Heart right ventricle (tissue), 16 donors: ENCODE measurements around the gene FCMR. TPM values are rescaled to one million over a fixed set of nuclear protein-coding genes. Genes with fewer than 3 reads are reported as not detected.
"Not testable (repeated sequence)": the region's sequence is repeated elsewhere in the genome, so short reads cannot be mapped to it uniquely, and the experiment has no call there.

Experiments used
- ATAC-seq, 8 donors: fragments of 200-7000 bp; cut with Tn5 transposase; one replicate each; pipeline ENCODE4 v1.9.1; 2020; ENCODE audit warnings: mild to moderate bottlenecking in 8 of 8, moderate library complexity in 8 of 8, moderate number of reproducible peaks in 1 of 8
- DNase-seq, 2 donors: peaks; one replicate each; pipeline ENCODE4 v3.0.0-alpha.2; 2020
- H3K27ac ChIP-seq, 10 donors: fragments of 200-600 bp; sonication (generic) in 2 of 10; one replicate each; pipeline versions ENCODE4 v1.5.0 to v1.8.0; 2020 to 2022; ENCODE audit warnings: mild to moderate bottlenecking in 3 of 10
- H3K27me3 ChIP-seq, 7 donors: fragments of 200-600 bp; one replicate each; pipeline ENCODE4 v1.8.0; 2021 to 2022; ENCODE audit warnings: mild to moderate bottlenecking in 2 of 7
- H3K36me3 ChIP-seq, 9 donors: fragments of 200-600 bp; sonication (generic) in 1 of 9; one replicate each; pipeline versions ENCODE4 v1.5.0 to v1.8.0; 2020 to 2022; ENCODE audit warnings: mild to moderate bottlenecking in 2 of 9
- H3K4me1 ChIP-seq, 9 donors: fragments of 200-600 bp; sonication (generic) in 1 of 9; one replicate each; pipeline versions ENCODE4 v1.5.0 to v1.8.0; 2020 to 2022; ENCODE audit warnings: mild to moderate bottlenecking in 4 of 9
- H3K4me3 ChIP-seq, 10 donors: fragments of 200-600 bp; sonication (generic) in 2 of 10; one replicate each; pipeline versions ENCODE4 v1.5.0 to v1.8.0; 2020 to 2022; ENCODE audit warnings: mild to moderate bottlenecking in 7 of 10, moderate library complexity in 2 of 10
- H3K9me3 ChIP-seq, 11 donors: fragments of 200-600 bp in 10 of 11; sonication (generic) in 2 of 11; one replicate each; pipeline versions ENCODE4 v1.5.0 to v1.8.0; 2013 to 2022; ENCODE audit warnings: mild to moderate bottlenecking in 2 of 11, control low read depth in 1 of 11, moderate library complexity in 1 of 11
- WGBS, 2 donors: extraction: QIAGEN DNeasy Blood & Tissue Kit; methylation state at CpG; one replicate each; pipeline ENCODE4 v1.1.7; 2013; ENCODE audit warnings: inconsistent platforms in 1 of 2; 5-methylcytosine and 5-hydroxymethylcytosine counted together
- intact Hi-C, 10 donors: fragments of 100-400 bp; cut with DNase I; formaldehyde crosslinking; loops; one replicate each; pipeline versions ENCODE4 v1.11.1 to v1.14.2; 2022
- polyA plus RNA-seq, 2 donors: library from polyadenylated mRNA; stranded (reverse); fragments of 200-250 nt; gene quantifications; one replicate each; pipeline ENCODE4 v1.2.3, GENCODE V29; 2013
- total RNA-seq, 10 donors: library from RNA; stranded (reverse); fragmentation: NEBNext Ultra II Directional in 3 of 10; extraction: Animal tissue kit (Norgen Biotek cat#: 25700) in 3 of 10; gene quantifications; one replicate each; pipeline versions ENCODE4 v1.2.1 to v1.2.4, GENCODE V29; 2021 to 2023
- TF ChIP-seq, protein P1 (sequence below), 9 donors: fragments of 200-600 bp; sonication (generic) in 2 of 9; IDR thresholded peaks; one replicate each; pipeline versions ENCODE4 v1.5.0 to v1.8.0; 2021 to 2022; ENCODE audit warnings: antibody characterized with exemption in 9 of 9, mild to moderate bottlenecking in 5 of 9, moderate library complexity in 1 of 9
- donor health status: Arrhythmogenic right ventricular cardiomyopathy.
- donor health status: ischemic (EF 13 %, LVEDD 7.1; RV severe dilation, severe dysfunction).
- donor health status: healthy with polysubstance abuse.
- donor health status: DM: no; HTN: yes; CAD: no.
- donor health status: DM: no; HTN: no; CAD: no.
- donor health status: ischemic (EF 25% LVEDD 6.9; RV normal size, moderate dysfunction).
- donor health status: ischemic (EF 25% LVEDD 5.7; RV mildly dilated, moderate dysfunction).
- donor health status: healthy.
- donor health status: DM: yes; HTN: yes; CAD: no.
- donor health status: Ischemic cardiomyopathy.
- donor health status: ischemic (EF 35%, LVEDD 5.7; RV mildly dilated, moderate dysfunction).
- donor health status: nonischemic (EF 11% LVEDD 7.7; RV severe dilation, severe dysfunction).
- donor health status: DM: yes; HTN: yes; CAD: no.
- donor health status: PGD.
- donor health status: ischemic (EF 29% LVEDD 5.4; RV normal size, mild dysfunction).
- donor health status: nonischemic (EF 23%, LVEDD 6.1; RV moderate dilation, normal function).

FCMR gene
- total and polyA plus RNA-seq, 12 donors, result 0.37 to 13.4 (median 3.5) TPM

DNA sequence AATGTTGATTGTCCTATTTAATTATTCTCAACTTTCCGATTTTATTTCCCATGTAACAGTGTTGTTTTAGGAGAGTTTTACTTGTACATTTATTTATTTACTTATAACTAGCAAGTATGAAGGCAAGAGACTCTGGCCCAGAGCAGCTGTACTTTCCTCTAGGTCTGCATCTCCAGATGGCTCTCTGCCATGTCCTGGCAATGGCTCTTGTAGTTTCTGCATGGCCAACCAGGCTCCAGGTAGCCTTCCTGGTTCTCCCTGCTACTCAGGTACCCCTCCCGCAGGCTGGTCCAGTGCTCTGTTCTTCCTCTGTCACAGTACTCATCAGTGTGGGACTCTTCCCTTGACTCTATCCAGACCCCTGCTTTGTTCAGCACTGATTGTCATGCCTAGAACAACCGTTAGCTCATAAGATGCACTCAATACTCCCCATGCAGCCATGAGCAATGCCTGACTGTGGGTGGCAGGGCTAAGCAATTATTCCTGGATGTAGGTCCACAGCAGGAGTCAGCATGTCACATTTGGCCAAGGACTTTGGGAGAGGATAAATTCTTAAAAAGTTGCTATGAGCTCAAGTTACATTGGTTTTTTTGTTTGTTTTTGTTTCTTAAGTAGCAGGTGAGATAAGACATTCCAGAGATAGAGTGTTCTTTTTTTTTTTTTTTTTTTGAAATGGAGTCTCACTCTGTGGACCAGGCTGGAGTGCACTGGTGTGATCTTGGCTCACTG is 67.2 kb downstream of the FCMR start:
- peaks cover 0 to 4% (median 0%) of the 10 kb centered on the region in 7 donors for H3K27me3 ChIP-seq
- H3K9me3 ChIP-seq, result peaks cover 0 to 20% (median 0%) of the 10 kb centered on the region in 11 donors
- DNase-seq (no peak), ATAC-seq (no peak)
- H3K4me1 ChIP-seq, result peaks cover 0 to 11% (median 0%) of the 10 kb centered on the region in 9 donors
- no peaks in the 10 kb centered on the region for H3K36me3 ChIP-seq
- no peak overlapping the region for H3K27ac ChIP-seq
- no peak overlapping the region for H3K4me3 ChIP-seq
- WGBS, 2 donors, result 69 to 72% methylated on average over 3 of the region's 3 CpGs
- TF ChIP-seq, protein P1, sequence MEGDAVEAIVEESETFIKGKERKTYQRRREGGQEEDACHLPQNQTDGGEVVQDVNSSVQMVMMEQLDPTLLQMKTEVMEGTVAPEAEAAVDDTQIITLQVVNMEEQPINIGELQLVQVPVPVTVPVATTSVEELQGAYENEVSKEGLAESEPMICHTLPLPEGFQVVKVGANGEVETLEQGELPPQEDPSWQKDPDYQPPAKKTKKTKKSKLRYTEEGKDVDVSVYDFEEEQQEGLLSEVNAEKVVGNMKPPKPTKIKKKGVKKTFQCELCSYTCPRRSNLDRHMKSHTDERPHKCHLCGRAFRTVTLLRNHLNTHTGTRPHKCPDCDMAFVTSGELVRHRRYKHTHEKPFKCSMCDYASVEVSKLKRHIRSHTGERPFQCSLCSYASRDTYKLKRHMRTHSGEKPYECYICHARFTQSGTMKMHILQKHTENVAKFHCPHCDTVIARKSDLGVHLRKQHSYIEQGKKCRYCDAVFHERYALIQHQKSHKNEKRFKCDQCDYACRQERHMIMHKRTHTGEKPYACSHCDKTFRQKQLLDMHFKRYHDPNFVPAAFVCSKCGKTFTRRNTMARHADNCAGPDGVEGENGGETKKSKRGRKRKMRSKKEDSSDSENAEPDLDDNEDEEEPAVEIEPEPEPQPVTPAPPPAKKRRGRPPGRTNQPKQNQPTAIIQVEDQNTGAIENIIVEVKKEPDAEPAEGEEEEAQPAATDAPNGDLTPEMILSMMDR (IDR thresholded peaks at IDR 0.05), result no peak
- intact Hi-C loops, result no loop called here

DNA sequence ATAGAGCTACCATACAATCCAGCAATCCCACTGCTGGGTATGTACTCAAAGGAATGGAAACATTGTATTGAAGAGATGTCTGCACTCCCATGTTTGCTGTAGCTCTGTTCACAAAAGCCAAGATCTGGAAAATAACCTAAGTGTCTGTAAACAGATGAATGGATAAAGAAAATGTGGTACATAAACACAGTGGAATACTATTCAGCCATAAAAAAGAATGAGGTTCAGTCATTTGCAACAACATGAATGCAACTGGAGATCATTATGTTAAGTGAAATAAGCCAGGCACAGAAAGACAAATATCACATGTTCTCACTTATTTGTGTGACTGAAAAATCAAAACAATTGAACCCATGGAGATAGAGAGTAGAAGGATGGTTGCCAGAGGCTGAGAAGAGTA is 68.0 kb downstream of the FCMR start:
- H3K36me3 ChIP-seq, H3K4me1 ChIP-seq, H3K27me3 ChIP-seq, DNase-seq, ATAC-seq, H3K27ac ChIP-seq, H3K4me3 ChIP-seq, intact Hi-C loops: not testable (repeated sequence)
- peaks cover 0 to 20% (median 0%) of the 10 kb centered on the region in 11 donors for H3K9me3 ChIP-seq

Other genes with a start within 250 kb of the FCMR start
- 100 to 1,000 TPM; 169 to 323 (median 224) TPM for gene MAPKAPK2, start 237.0 kb downstream of the FCMR start, total RNA-seq
- gene MAPKAPK2, start 237.0 kb downstream of the FCMR start, polyA plus RNA-seq, result 100 to 1,000 TPM; 101 to 144 TPM
- gene IL19, start 151.2 kb downstream of the FCMR start, total RNA-seq, result not detected
- not detected for gene IL19, start 151.2 kb downstream of the FCMR start, polyA plus RNA-seq
- 1 to 10 TPM in 3 of 10 donors, under 1 TPM in 5, not detected in 2; 0.25 to 2.6 (median 0.74) TPM for gene IL10, start 149.4 kb downstream of the FCMR start, total RNA-seq
- gene IL10, start 149.4 kb downstream of the FCMR start, polyA plus RNA-seq, result 1 to 10 TPM in 1 of 2 donors, under 1 TPM in 1; 0.81 to 1.1 TPM
- not detected for gene IL20, start 56.3 kb downstream of the FCMR start, total RNA-seq
- not detected for gene IL20, start 56.3 kb downstream of the FCMR start, polyA plus RNA-seq
- gene IL24, start 24.5 kb downstream of the FCMR start, total RNA-seq, result not detected
- under 1 TPM in 1 of 2 donors, not detected in 1; 0.26 TPM for gene IL24, start 24.5 kb downstream of the FCMR start, polyA plus RNA-seq
- under 1 TPM in 2 of 10 donors, not detected in 8; 0.10 to 0.11 TPM for gene PIGR, start 24.5 kb upstream of the FCMR start, total RNA-seq
- gene PIGR, start 24.5 kb upstream of the FCMR start, polyA plus RNA-seq, result under 1 TPM in 1 of 2 donors, not detected in 1; 0.01 TPM
- gene FCAMR, start 48.5 kb upstream of the FCMR start, total RNA-seq, result not detected
- gene FCAMR, start 48.5 kb upstream of the FCMR start, polyA plus RNA-seq, result not detected
- 1 to 10 TPM in 1 of 10 donors, under 1 TPM in 9; 0.36 to 1.5 (median 0.65) TPM for gene C1orf116, start 110.8 kb upstream of the FCMR start, total RNA-seq
- under 1 TPM; 0.07 to 0.16 TPM for gene C1orf116, start 110.8 kb upstream of the FCMR start, polyA plus RNA-seq
- 1 to 10 TPM; 4.1 to 9.1 (median 5.9) TPM for gene YOD1, start 129.3 kb upstream of the FCMR start, total RNA-seq
- 1 to 10 TPM; 2.6 to 3.7 TPM for gene YOD1, start 129.3 kb upstream of the FCMR start, polyA plus RNA-seq
- gene PFKFB2, start 131.3 kb upstream of the FCMR start, total RNA-seq, result 100 to 1,000 TPM in 5 of 10 donors, 10 to 100 TPM in 5; 45.3 to 161 (median 89.5) TPM
- gene PFKFB2, start 131.3 kb upstream of the FCMR start, polyA plus RNA-seq, result 10 to 100 TPM in 1 of 2 donors, 1 to 10 TPM in 1; 5.2 to 41.4 TPM
- 1 to 10 TPM in 1 of 10 donors, under 1 TPM in 2, not detected in 7; 0.49 to 1.7 (median 0.57) TPM for gene C4BPB, start 166.9 kb upstream of the FCMR start, total RNA-seq
- under 1 TPM in 1 of 2 donors, not detected in 1; 0.06 TPM for gene C4BPB, start 166.9 kb upstream of the FCMR start, polyA plus RNA-seq
- not detected for gene C4BPA, start 182.3 kb upstream of the FCMR start, total RNA-seq
- not detected for gene C4BPA, start 182.3 kb upstream of the FCMR start, polyA plus RNA-seq